Measurements from ENCODE around the gene XKR7. TPM values are rescaled to one million over a fixed set of nuclear protein-coding genes. Genes with fewer than 3 reads are reported as not detected.

XKR7 gene
- total and polyA plus RNA-seq, 5 donors from 2014 or later, result 0.07 TPM; not detected in 4

DNA sequence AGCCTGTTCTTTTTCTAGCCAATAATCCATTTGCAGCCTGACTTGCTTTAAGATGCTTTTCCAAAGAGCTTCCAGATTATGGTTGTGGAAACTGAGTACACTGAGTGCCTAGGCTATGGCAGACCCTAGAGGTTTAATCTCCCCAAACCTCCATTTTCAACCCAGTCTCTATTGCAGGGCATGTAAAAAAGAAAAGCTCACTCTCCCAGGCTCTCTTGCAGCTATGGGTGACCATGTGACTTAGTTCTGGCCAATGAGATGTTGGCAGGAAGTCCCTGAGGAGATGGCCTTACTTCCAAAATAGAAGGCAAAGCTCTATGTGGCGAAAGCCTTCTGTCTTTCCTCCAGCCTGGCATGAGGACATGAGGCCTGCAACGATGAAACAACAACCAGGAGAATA lies 19.9 kb upstream of the XKR7 start:
- Mint-ChIP-seq H3K36me3 (peaks cover 32% of the 10 kb centered on the region), H3K27ac (no peak overlapping the region), H3K27me3 (peaks cover 4% of the 10 kb centered on the region), H3K4me1 (peaks cover 0 to 35% (median 30%) of the 10 kb centered on the region in 4 donors), H3K9me3 (peaks cover 0 to 1% (median 0%) of the 10 kb centered on the region in 7 donors), H3K4me3 (peak overlapping the region in 1 of 4 donors; percentile 90)
- H3K27me3 ChIP-seq (ENCODE audit: control insufficient read depth, insufficient read depth, low read length), result no peaks in the 10 kb centered on the region
- DNase-seq (peak in 1 of 3 donors; percentile 14), ATAC-seq (ENCODE audit: low read depth in 2 of 2) (no peak)
- no peaks in the 10 kb centered on the region for H3K9me3 ChIP-seq (ENCODE audit: control insufficient read depth in 2 of 2, low read length in 2 of 2)
- peaks cover 66% of the 10 kb centered on the region for H3K36me3 ChIP-seq (ENCODE audit: control insufficient read depth, insufficient read depth, low read length)
- H3K27ac ChIP-seq (ENCODE audit: insufficient read depth, low read length, poor library complexity, severe bottlenecking), result no peak overlapping the region
- H3K4me3 ChIP-seq (ENCODE audit: low read depth, low read length), result no peak overlapping the region
- H3K4me1 ChIP-seq (ENCODE audit: control insufficient read depth, insufficient read depth, low read length, poor library complexity, severe bottlenecking), result peaks cover 20% of the 10 kb centered on the region

DNA sequence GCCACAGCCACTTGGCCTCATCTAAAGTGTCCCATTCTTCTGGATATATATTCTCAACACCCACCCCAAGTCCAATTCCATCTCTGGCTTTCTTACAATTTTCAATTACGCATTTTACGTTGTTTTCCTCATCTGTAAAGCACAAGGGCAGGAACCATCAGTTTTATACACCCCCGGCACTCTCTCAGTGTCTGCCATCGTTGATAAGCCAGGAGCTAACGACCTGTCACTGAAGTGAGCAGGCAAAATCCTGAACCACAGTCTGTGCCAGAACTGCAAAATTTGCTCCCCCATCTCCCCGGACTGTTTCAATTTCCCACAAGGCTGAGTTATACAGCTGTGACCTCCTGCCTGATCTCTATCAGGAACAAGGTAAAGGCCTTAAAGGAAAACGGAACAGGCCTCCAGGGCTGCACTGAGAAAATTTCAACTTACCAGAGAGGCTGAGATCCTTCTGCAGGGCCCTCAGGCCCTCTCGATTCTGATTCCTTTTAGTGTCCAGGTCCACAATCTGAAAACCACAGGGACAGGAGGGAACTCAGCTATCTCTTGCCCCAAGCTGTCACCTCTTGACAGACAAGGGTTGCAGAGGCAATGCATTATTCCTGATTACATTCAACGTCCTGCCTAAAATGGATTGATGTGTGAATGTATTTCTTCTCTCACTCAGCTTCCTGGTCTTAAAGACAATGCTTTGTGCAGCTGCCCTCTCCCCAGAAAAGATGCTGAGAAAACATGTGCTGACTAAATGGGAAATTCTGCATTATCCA lies 17.9 kb upstream of the XKR7 start:
- DNase-seq (no peak), ATAC-seq (ENCODE audit: low read depth in 2 of 2) (no peak)
- peak overlapping the region; percentile 23 to 99 (median 94) for H3K4me3 Mint-ChIP-seq
- Histone ChIP-seq H3K36me3 (ENCODE audit: control insufficient read depth, insufficient read depth, low read length) (peaks cover 48% of the 10 kb centered on the region), H3K4me1 (ENCODE audit: control insufficient read depth, insufficient read depth, low read length, poor library complexity, severe bottlenecking) (peaks cover 20% of the 10 kb centered on the region), H3K9me3 (ENCODE audit: control insufficient read depth in 2 of 2, low read length in 2 of 2) (no peaks in the 10 kb centered on the region), H3K27me3 (ENCODE audit: control insufficient read depth, insufficient read depth, low read length) (no peaks in the 10 kb centered on the region), H3K4me3 (ENCODE audit: low read depth, low read length) (peak overlapping the region; percentile 88), H3K27ac (ENCODE audit: insufficient read depth, low read length, poor library complexity, severe bottlenecking) (no peak overlapping the region)
- H3K4me1 Mint-ChIP-seq, result peaks cover 0 to 35% (median 28%) of the 10 kb centered on the region in 4 donors
- H3K27me3 Mint-ChIP-seq, result peaks cover 12% of the 10 kb centered on the region
- peak overlapping the region in 1 of 3 donors; percentile 96 for H3K27ac Mint-ChIP-seq
- peaks cover 25% of the 10 kb centered on the region for H3K36me3 Mint-ChIP-seq
- peaks cover 0 to 1% (median 0%) of the 10 kb centered on the region in 7 donors for H3K9me3 Mint-ChIP-seq

DNA sequence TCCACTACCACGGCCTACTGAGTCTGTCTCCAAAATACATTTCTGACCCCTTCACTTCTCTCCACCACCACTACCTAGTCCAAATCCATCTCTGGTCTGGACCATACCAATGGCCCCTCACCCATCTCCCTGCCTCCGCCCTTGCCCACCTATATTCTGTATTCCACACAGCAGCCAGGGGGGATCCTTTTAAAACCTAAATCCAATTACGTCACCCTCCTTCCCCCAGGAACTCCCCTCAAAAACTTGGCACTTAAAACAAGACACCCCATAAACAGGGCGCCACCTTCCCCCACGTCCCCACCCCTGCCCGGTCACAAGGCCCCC lies 16.8 kb upstream of the XKR7 start:
- no peak for DNase-seq
- H3K4me3 ChIP-seq (ENCODE audit: low read depth, low read length), result peak overlapping the region; percentile 88
- H3K36me3 Mint-ChIP-seq, result peaks cover 25% of the 10 kb centered on the region
- H3K27ac ChIP-seq (ENCODE audit: insufficient read depth, low read length, poor library complexity, severe bottlenecking), result peak overlapping the region; percentile 63
- peak overlapping the region; percentile 96 to 97 (median 96) for H3K27ac Mint-ChIP-seq
- no peak for ATAC-seq (ENCODE audit: low read depth in 2 of 2)
- peaks cover 36% of the 10 kb centered on the region for H3K36me3 ChIP-seq (ENCODE audit: control insufficient read depth, insufficient read depth, low read length)
- H3K27me3 ChIP-seq (ENCODE audit: control insufficient read depth, insufficient read depth, low read length), result no peaks in the 10 kb centered on the region
- no peaks in the 10 kb centered on the region for H3K9me3 ChIP-seq (ENCODE audit: control insufficient read depth in 2 of 2, low read length in 2 of 2)
- peaks cover 18% of the 10 kb centered on the region for H3K27me3 Mint-ChIP-seq
- peaks cover 20% of the 10 kb centered on the region for H3K4me1 ChIP-seq (ENCODE audit: control insufficient read depth, insufficient read depth, low read length, poor library complexity, severe bottlenecking)
- H3K9me3 Mint-ChIP-seq, result peaks cover 0 to 2% (median 0%) of the 10 kb centered on the region in 7 donors
- peaks cover 0 to 35% (median 26%) of the 10 kb centered on the region in 4 donors for H3K4me1 Mint-ChIP-seq
- peak overlapping the region; percentile 90 to 99 (median 96) for H3K4me3 Mint-ChIP-seq

DNA sequence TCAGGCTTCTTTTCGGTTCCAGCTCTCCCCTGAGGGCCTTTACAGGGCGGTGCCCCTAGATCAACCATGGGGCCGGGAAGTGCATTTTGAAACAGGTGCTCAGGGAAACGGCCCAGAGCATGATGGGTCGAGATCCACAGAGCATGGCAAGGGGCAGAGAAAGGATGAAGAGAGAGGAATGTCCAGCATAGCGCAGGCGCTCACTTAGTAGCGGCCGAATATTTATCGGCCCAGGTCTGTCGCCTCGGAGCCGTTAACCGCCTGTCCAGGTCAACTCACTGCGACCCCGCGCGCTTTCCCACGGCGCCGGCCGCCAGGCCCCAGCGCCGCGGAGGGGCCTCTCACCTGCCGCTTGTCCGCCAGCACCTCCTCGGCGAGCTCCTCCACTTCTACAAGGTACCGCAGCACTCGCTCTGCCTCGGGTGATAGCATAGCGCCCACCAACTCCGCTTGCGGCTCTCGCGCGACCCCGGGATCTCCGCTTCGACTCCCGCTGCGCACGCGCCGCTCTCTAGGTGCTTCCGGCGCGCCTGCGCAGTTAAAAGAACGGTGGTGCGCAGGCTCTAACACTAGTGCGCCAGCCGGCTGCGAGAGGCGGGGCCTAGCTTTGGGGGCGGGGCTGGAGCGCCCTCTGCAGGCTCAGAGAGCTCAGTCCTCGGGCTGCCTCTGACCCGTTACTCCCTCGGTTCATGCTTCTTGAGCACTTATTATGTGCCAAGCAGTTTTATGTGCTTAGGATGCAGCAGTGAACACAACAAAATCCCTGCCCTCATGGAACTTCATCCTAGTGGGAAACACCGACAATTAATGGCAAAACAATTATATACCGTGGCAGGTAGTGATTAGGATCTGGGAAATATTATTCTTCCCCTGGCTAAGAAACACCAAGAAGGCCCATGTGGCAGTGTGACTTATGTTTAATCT lies 16.2 kb upstream of the XKR7 start, which contains the start of gene PDRG1:
Gene PDRG1, minus strand, starts transcription at position 517 of the 924 bp plus-strand sequence. Its CDS starts 85 bp downstream, at position 432.
- Mint-ChIP-seq H3K4me1 (peaks cover 0 to 35% (median 25%) of the 10 kb centered on the region in 4 donors), H3K27me3 (peaks cover 23% of the 10 kb centered on the region), H3K27ac (peak within 1 kb of the TSS; percentile 96 to 97 (median 96)), H3K36me3 (peaks cover 25% of the 10 kb centered on the region), H3K9me3 (peaks cover 0 to 2% (median 0%) of the 10 kb centered on the region in 7 donors), H3K4me3 (peak within 1 kb of the TSS; percentile 90 to 99 (median 96))
- Histone ChIP-seq H3K4me3 (ENCODE audit: low read depth, low read length) (peak within 1 kb of the TSS; percentile 88), H3K4me1 (ENCODE audit: control insufficient read depth, insufficient read depth, low read length, poor library complexity, severe bottlenecking) (peaks cover 20% of the 10 kb centered on the region), H3K36me3 (ENCODE audit: control insufficient read depth, insufficient read depth, low read length) (peaks cover 30% of the 10 kb centered on the region), H3K27ac (ENCODE audit: insufficient read depth, low read length, poor library complexity, severe bottlenecking) (peak within 1 kb of the TSS; percentile 63), H3K9me3 (ENCODE audit: control insufficient read depth in 2 of 2, low read length in 2 of 2) (no peaks in the 10 kb centered on the region), H3K27me3 (ENCODE audit: control insufficient read depth, insufficient read depth, low read length) (no peaks in the 10 kb centered on the region)
- ATAC-seq (ENCODE audit: low read depth in 2 of 2) (peak; percentile 95), DNase-seq (peak; percentile 92 to 96 (median 96))

GRCh38 chr20:31953556-31954148 lies 14.3 kb upstream of the XKR7 start:
- Histone ChIP-seq H3K27me3 (ENCODE audit: control insufficient read depth, insufficient read depth, low read length) (peaks cover 3% of the 10 kb centered on the region), H3K4me1 (ENCODE audit: control insufficient read depth, insufficient read depth, low read length, poor library complexity, severe bottlenecking) (peaks cover 20% of the 10 kb centered on the region), H3K36me3 (ENCODE audit: control insufficient read depth, insufficient read depth, low read length) (peaks cover 12% of the 10 kb centered on the region), H3K4me3 (ENCODE audit: low read depth, low read length) (no peak overlapping the region), H3K27ac (ENCODE audit: insufficient read depth, low read length, poor library complexity, severe bottlenecking) (no peak overlapping the region), H3K9me3 (ENCODE audit: control insufficient read depth in 2 of 2, low read length in 2 of 2) (no peaks in the 10 kb centered on the region)
- Mint-ChIP-seq H3K36me3 (peaks cover 13% of the 10 kb centered on the region), H3K4me1 (peaks cover 0 to 31% (median 24%) of the 10 kb centered on the region in 4 donors), H3K9me3 (peaks cover 0 to 2% (median 0%) of the 10 kb centered on the region in 7 donors), H3K4me3 (peak overlapping the region in 3 of 4 donors; percentile 13 to 74 (median 28)), H3K27ac (no peak overlapping the region), H3K27me3 (peaks cover 25% of the 10 kb centered on the region)
- ATAC-seq (ENCODE audit: low read depth in 2 of 2), result no peak
- DNase-seq, result no peak

DNA sequence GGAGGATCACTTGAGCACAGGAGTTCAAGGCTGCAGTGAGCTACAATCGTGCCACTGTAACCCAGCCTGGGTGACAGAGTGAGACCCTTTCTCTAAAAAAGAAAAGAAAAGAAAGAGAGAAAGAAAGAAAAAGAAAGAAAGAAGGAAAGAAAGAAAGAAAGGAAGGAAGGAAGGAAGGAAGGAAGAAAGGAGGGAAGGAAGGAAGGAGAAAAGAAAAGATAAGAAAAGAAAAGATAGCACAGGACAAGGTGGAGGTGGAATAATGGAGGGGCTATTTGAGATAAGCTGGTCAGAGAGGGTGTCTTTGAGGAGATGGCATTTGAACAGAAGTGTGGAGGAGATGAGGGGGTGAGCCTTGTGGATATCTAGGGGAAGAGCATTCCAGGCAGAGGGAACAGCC lies 13.5 kb upstream of the XKR7 start:
- Histone ChIP-seq H3K27ac (ENCODE audit: insufficient read depth, low read length, poor library complexity, severe bottlenecking) (no peak overlapping the region), H3K27me3 (ENCODE audit: control insufficient read depth, insufficient read depth, low read length) (peaks cover 3% of the 10 kb centered on the region), H3K36me3 (ENCODE audit: control insufficient read depth, insufficient read depth, low read length) (peaks cover 7% of the 10 kb centered on the region), H3K4me1 (ENCODE audit: control insufficient read depth, insufficient read depth, low read length, poor library complexity, severe bottlenecking) (peaks cover 20% of the 10 kb centered on the region), H3K9me3 (ENCODE audit: control insufficient read depth in 2 of 2, low read length in 2 of 2) (no peaks in the 10 kb centered on the region), H3K4me3 (ENCODE audit: low read depth, low read length) (no peak overlapping the region)
- Mint-ChIP-seq H3K27ac (no peak overlapping the region), H3K36me3 (peaks cover 7% of the 10 kb centered on the region), H3K27me3 (peaks cover 25% of the 10 kb centered on the region), H3K9me3 (peaks cover 0 to 3% (median 0%) of the 10 kb centered on the region in 7 donors), H3K4me3 (no peak overlapping the region), H3K4me1 (peaks cover 0 to 25% (median 18%) of the 10 kb centered on the region in 4 donors)
- ATAC-seq (ENCODE audit: low read depth in 2 of 2) (no peak), DNase-seq (no peak)
